GM18502 (cell line): ENCODE measurements around the gene IFT80.
A peak's percentile ranks its signal among the peaks of the same experiment; 100 is the strongest.

Experiments used
- ATAC-seq: cut with Tn5 transposase; IDR thresholded peaks from one replicate; pipeline ENCODE4 v1.9.1; 2021; ENCODE audit warnings: mild to moderate bottlenecking; ENCODE audit not compliant: unreplicated experiment, poor library complexity

Gene IFT80

DNA sequence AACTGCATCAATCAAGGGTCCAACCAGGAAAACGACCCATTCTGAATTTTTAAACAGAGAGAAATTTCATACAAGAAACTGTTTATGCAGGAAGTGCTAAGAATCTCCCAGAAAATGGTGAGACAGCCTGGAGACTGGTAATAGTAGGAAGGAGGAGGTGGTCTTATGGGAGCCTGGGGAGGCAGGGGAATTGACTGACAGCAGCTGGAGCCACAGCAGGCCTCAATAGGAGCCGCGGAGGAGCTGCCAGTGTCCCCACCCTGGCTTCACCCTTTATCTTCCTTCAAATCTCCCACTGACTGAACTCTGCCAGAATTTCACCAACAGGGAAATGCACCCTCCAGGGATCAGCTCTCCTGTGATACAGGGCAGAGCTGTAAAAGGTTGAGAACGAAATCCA is 181.3 kb downstream of the IFT80 start:
- no peak for ATAC-seq

GRCh38 chr3:160213191-160213590 is 185.8 kb downstream of the IFT80 start:
- no peak for ATAC-seq

- ATAC-seq = peak; percentile 52
These were observed 188.2 kb downstream of the IFT80 start for GRCh38 chr3:160210799-160211221.

DNA sequence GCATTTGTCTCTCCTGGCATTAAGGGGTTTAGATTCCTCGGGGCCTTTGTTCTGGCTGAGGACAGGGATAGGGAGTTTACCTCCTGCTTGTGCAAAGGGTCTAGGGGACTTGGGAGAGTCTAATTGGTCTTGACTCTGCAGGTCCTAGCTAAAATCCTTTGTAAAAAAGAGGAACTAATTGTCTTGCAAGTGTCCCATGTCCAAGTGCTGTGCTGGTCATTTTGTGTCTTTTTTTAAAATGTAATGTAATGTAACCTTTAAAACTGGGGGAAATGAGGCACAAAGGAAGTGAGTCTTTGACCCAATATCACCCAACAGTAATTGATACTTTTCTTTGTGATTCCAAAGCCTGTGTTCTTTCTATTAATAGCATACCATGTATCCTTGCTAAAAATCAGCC is 188.7 kb downstream of the IFT80 start:
- no peak for ATAC-seq
